ENCODE results near the gene PRRT1B.

The PRRT1B gene

GRCh38 chr9:131554087-131554842, 8.9 kb downstream of the PRRT1B start:
- no peak for DNase-seq

GRCh38 chr9:131554843-131555351, 9.6 kb downstream of the PRRT1B start:
- DNase-seq = no peak

- DNase-seq = no peak
Measured at GRCh38 chr9:131555841-131556673, 10.7 kb downstream of the PRRT1B start.

GRCh38 chr9:131557855-131558548, 12.7 kb downstream of the PRRT1B start:
- no peak for DNase-seq

- no peak for DNase-seq
Measured at GRCh38 chr9:131559421-131560000, 14.2 kb downstream of the PRRT1B start.

DNA sequence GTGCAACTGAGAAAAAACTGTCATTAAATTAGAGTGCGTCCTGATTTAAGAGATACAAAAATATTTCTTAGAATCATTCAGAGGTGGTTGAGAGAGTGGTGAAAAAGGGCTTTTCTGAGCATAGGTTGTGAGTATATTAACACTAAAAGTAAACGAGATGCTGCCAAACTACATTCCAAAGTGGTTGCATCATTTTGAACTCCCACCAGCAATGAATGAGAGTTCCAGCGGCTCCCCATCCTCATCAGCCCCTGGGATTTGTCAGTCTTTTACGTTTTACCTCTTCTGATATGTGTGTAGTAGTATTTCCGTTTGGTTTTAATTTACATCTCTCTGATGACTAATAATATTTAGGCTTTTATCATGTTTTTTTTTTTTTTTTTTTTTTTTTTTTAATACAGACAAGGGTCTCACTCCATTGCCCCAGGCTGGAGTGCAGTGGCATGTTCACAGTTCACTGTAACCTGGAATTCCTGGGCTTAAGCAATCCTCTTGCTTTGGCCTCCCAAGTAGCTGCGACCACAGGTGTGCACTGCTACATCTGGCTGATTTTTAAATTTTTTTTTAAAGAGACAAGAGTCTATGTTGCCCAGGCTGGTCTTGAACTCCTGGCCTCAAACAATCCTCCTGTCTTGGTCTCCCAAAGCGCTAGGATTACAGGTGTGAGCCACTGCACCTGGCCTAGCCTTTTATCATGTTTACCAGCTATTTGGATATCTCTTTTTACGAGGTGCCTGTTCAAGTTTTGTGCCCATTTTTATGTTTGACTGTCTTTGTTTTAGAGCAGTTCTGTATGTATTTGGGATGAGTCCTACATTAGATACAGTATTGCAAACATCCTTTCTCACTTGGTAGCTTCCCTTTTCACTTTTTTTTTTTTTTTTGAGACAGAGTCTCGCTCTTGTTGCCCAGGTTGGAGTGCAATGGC, 17.0 kb downstream of the PRRT1B start:
- no peak for DNase-seq

- DNase-seq = no peak
Measured at GRCh38 chr9:131565369-131565768, 20.0 kb downstream of the PRRT1B start.

DNA sequence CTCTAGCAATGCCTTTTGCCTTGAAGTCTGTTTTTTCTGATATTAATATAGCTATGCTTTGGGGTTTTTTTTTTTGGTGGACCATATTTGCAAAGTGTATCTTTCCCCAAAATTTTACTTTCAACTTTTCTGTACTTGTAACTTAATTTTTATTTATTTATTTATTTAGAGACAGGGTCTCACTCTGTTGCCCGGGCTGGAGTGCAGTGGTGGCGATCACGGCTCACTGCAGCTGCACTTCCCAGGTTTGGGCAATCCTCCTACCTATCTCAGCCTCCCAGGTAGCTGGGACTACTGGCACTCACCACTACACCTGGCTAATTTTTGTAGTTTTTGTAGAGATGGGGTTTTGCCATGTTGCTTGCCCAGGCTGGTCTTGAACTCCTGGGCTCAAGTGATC, 20.8 kb downstream of the PRRT1B start:
- DNase-seq = no peak

- no peak for DNase-seq
Measured at GRCh38 chr9:131567910-131568309, 22.6 kb downstream of the PRRT1B start.

GRCh38 chr9:131574730-131575640, 29.7 kb downstream of the PRRT1B start:
- no peak for DNase-seq

GRCh38 chr9:131575946-131576853, 30.9 kb downstream of the PRRT1B start:
- DNase-seq = no peak

DNA sequence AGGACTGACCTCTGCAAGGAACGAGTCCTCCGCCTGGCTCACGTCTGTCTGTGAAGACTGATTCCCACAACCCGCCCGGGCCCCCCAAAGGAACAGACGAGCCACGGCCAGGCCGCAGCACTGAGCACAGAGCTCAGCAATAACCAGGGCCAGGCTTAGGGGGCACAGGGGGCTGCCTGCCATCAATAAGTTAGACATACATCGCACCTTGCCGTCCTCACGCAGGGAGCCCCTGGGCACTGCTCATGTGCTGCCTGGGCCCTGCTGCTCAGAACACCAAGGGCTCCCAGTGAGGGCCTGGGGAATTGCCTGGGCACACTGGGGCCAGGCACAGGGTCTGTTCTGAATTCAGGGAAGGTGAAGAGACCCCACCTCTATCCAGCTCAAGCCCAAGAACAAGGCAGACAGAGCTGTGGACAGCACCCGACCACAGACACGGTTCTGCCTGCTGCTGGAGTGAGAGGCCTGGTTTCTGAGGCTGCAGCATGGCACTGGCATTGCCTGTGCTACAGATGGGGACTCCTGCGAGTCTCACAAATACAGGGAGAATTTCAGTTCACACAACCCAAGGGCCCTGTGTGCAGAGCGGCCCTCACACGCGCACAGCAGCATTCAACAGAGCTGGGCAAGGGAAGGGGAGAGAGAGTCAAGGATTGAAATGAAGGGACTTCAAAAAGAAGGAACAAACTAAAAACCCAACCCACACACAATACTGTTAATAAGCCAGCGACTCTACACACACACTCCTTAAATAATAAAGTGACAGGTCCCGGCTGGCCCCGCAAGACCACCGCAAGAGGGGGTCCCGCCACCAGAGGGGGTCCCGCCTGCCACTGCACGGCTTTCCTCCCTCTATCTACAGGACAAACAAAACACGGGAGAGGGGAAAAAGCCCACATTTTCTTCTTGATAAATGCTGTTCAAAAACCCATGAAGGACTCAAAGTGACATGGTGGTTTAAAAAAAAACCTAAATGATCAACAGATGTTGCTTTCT, 32.0 kb downstream of the PRRT1B start:
- no peak for DNase-seq

DNA sequence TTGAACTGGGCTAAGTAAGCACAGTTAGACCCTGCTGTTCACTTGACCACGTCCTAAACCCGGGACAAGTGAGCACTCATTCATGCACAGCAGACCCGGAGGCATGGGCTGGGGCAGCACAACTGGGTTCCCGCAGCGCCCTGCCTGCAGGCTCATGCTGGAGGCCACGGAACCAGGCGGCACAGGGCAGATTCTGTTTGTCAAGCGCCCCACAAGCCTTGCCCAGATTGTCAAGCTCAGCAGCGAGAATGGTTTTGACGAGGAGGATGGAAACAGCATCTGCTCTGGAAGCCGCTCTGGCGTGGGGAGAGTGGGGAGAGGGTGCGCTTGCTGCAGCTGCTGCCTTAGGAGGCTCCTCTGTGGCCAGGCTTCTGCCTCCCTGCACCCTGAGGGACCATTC, 32.7 kb downstream of the PRRT1B start:
- DNase-seq = no peak

- DNase-seq = peak; percentile 27
Measured at GRCh38 chr9:131578731-131579504, 33.6 kb downstream of the PRRT1B start.

DNA sequence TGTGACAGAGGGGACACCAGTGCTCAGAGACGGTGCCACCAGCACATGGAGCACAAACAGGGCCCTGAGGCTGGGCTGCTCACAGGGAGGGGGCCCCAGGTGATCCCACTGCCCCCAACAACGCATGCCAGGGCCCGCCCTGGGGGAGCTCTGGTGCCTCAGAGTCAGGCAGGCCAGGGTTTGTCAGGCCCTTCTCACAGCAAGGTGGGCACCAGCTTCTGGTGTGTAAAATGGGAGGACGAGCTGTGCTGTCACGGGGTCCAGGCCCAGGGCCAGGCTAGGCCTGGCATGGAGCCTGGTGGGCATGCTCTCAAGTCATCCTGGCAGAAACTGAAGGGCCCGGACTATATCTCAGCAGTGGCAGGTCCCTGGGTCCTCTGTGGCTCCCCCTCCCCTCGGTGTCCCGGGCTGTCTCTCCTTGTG, 34.5 kb downstream of the PRRT1B start:
- DNase-seq = no peak

GRCh38 chr9:131580358-131580757, 35.0 kb downstream of the PRRT1B start:
- DNase-seq = no peak

- no peak for DNase-seq
Measured at GRCh38 chr9:131582056-131582455, 36.7 kb downstream of the PRRT1B start.

Data from activated CD4-positive, alpha-beta T cell treated with anti-CD3 and anti-CD28 coated beads for 1 hour (primary cell).